Brain microvascular endothelial cell (primary cell): Measurements from ENCODE around the gene TMC1.

ENCODE experiments used
- DNase-seq: peaks from one replicate; pipeline ENCODE4 v3.0.0-alpha.2; 2020
- H3K27ac ChIP-seq: fragments of 250-450 bp; sonication (Bioruptor Pico); 2 replicates; pipeline ENCODE4 v1.5.1; 2020; ENCODE audit warnings: mild to moderate bottlenecking, moderate library complexity
- H3K27me3 ChIP-seq: fragments of 250-450 bp; sonication (Bioruptor Pico); replicated peaks from 2 replicates; pipeline ENCODE4 v1.5.1; 2020; ENCODE audit warnings: mild to moderate bottlenecking
- H3K36me3 ChIP-seq: fragments of 250-450 bp; sonication (Bioruptor Pico); replicated peaks from 2 replicates; pipeline ENCODE4 v1.5.1; 2020; ENCODE audit warnings: mild to moderate bottlenecking
- H3K4me3 ChIP-seq: 2 replicates; pipeline ENCODE4 v1.5.1; 2011; ENCODE audit warnings: low read depth, mild to moderate bottlenecking, control low read depth, low read length, moderate library complexity
- in situ Hi-C: cut with HindIII; loops from 2 replicates; pipeline ENCODE4 v1.10.0; 2017; ENCODE audit warnings: low sequenced_read_pairs, low pct_ligation_motif_present
- TF ChIP-seq, protein P1 (sequence below): IDR thresholded peaks from 2 replicates; pipeline ENCODE4 v1.5.1; 2011; ENCODE audit warnings: low read depth, mild to moderate bottlenecking, moderate library complexity, low read length, control low read depth, inconsistent platforms; ENCODE audit errors: missing control alignments

TMC1 gene

DNA sequence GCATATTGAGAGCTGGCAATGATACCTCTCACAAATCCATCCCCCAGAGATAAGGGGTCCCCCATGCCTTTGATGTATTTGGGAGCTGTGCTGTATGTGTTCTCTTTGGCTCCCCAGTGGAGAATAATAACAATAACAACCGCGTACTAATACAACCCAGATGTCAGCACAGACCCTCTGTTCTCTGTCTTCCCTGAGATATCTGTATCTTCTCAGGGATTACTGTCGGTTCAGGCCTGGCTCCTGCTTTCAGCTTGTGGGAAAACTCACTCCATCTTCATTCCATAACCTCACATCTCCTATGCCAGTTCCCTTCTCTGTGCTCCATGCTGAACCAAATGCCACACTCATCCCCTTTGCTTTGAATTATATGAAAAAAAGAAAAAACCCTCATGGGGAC, 76.2 kb downstream of the TMC1 start:
- Histone ChIP-seq H3K4me3 (no peak overlapping the region), H3K27ac (no peak overlapping the region), H3K36me3 (no peaks in the 10 kb centered on the region), H3K27me3 (no peaks in the 10 kb centered on the region)
- in situ Hi-C loops: loop anchor here (25.0 kb wide), 1 partner anchor 235 kb away; the partner anchor contains the start of gene ZFAND5
- DNase-seq: no peak
- TF ChIP-seq, protein P1, sequence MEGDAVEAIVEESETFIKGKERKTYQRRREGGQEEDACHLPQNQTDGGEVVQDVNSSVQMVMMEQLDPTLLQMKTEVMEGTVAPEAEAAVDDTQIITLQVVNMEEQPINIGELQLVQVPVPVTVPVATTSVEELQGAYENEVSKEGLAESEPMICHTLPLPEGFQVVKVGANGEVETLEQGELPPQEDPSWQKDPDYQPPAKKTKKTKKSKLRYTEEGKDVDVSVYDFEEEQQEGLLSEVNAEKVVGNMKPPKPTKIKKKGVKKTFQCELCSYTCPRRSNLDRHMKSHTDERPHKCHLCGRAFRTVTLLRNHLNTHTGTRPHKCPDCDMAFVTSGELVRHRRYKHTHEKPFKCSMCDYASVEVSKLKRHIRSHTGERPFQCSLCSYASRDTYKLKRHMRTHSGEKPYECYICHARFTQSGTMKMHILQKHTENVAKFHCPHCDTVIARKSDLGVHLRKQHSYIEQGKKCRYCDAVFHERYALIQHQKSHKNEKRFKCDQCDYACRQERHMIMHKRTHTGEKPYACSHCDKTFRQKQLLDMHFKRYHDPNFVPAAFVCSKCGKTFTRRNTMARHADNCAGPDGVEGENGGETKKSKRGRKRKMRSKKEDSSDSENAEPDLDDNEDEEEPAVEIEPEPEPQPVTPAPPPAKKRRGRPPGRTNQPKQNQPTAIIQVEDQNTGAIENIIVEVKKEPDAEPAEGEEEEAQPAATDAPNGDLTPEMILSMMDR: no peak

DNA sequence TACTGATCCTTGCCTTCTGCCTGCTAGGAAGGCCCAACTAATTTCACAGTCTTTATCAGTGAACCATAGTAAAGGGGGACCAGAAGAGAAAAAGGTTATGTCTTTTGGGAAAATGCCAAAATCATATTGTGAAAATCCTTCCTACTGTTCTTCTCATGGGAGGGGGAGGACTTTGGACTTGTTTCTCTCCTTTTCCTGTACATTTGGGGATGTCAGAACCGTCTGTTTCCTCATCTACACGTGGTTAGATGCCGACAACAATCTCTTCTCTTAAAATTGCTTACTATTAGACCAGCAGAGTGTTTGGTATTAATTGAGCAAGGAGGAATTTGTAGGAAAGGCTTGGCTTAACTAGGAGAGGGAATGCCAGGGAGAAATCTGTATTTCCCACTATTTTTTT, 77.2 kb downstream of the TMC1 start:
- no peaks in the 10 kb centered on the region for H3K36me3 ChIP-seq
- TF ChIP-seq, protein P1: no peak
- no peak overlapping the region for H3K4me3 ChIP-seq
- no peak for DNase-seq
- H3K27ac ChIP-seq: no peak overlapping the region
- in situ Hi-C loops: loop anchor here (25.0 kb wide), 1 partner anchor 236 kb away; the partner anchor contains the start of gene ZFAND5
- no peaks in the 10 kb centered on the region for H3K27me3 ChIP-seq

DNA sequence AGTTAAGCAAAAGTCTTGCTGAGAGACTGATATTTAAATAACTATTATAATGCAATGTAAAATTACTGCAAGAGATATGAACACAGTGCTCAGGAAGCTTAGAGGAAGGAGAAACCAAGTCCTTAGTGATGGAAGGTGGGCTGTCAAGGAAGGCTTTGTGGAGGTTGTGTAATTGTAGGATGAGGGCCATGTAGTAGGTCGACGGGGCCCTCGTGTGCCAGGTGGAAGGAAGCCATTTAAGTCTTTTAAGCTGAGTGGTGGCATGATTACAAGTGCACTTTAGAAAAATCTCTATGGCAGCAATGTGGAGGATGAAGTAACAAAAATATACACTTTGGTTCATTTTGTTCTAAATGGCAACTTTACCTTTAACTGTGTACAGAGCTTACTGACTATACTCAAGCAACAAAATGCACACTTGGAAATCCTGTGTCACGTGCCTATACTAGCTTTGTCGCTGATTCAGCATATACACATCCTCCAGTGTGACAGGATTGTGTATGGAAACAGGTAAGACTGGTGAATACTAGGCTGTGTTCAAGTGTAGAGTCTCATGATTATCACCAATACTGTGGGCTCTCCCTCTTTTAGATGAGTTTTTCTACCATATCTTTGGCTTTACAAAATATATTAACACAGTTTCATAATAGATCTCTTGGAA, 78.6 kb downstream of the TMC1 start:
- no peak for DNase-seq
- H3K27me3 ChIP-seq: no peaks in the 10 kb centered on the region
- H3K36me3 ChIP-seq: no peaks in the 10 kb centered on the region
- in situ Hi-C loops: loop anchor here (25.0 kb wide), 1 partner anchor 238 kb away; the partner anchor contains the start of gene ZFAND5
- no peak overlapping the region for H3K4me3 ChIP-seq
- TF ChIP-seq, protein P1: no peak
- H3K27ac ChIP-seq: no peak overlapping the region

DNA sequence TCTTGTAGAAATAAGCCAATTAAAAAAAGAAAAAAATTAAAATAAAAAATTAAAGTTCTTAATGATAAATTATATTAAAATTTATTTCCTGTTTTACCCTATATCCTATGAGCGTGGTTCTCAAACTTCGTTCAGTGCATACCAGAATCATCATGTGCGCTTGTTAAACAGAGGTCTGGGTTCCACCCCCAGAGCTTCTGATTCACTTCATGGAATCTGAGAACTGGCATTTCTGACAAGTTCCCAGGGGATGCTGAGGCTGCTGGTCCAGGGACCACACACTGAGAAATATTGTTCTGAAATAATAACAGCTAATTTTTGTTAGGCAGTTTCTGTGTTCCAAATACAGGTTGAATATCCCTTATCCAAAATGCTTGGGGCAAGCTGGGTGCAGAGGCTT, 79.3 kb downstream of the TMC1 start:
- H3K4me3 ChIP-seq: no peak overlapping the region
- H3K27me3 ChIP-seq: no peaks in the 10 kb centered on the region
- H3K27ac ChIP-seq: no peak overlapping the region
- no peaks in the 10 kb centered on the region for H3K36me3 ChIP-seq
- in situ Hi-C loops: no loop called here
- TF ChIP-seq, protein P1: no peak
- peak; percentile 87 for DNase-seq

DNA sequence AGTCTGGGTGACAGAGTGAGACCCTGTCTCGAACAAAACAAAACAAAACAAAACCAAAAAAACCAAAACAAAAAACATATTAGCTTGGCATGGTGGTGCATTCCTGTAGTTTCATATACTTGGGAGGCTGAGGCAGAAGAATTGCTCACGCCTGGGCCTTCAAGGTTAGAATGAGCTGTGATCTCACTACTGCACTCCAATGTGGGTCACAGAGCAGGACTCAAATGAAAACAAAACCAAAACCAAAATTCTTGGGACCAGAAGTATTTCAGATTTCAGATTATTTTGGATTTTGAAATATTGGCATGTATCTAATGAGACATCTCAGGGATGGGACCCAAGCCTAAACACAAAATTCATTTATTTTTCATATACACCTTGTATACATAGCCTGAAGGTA, 80.2 kb downstream of the TMC1 start:
- Histone ChIP-seq H3K36me3 (no peaks in the 10 kb centered on the region), H3K27ac (no peak overlapping the region), H3K27me3 (no peaks in the 10 kb centered on the region), H3K4me3 (no peak overlapping the region)
- TF ChIP-seq, protein P1: no peak
- in situ Hi-C loops: no loop called here
- DNase-seq: no peak

DNA sequence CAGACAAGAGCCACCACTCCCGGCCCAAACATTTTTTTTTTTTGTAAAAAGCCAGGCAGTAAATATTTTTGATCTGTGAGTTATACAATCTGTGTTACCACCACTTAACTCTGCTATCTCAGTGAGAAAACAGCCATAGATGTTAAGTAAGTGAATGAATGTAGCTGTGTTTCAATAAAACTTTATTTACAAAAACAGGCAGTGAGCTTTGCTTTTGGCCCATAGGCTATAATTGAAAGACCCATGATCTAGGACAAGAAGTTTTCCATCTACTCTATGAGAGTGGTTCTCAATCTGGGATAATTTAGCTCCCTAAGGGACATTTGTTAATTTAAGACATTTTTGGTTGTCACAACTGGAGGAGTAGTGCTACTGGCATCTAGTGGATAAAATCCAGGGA, 91.0 kb downstream of the TMC1 start:
- DNase-seq: no peak
- TF ChIP-seq, protein P1: no peak
- Histone ChIP-seq H3K27ac (no peak overlapping the region), H3K4me3 (no peak overlapping the region), H3K36me3 (no peaks in the 10 kb centered on the region), H3K27me3 (no peaks in the 10 kb centered on the region)
- in situ Hi-C loops: no loop called here
